ENCODE results near the gene LCMT1. TPM values are rescaled to one million over a fixed set of nuclear protein-coding genes. Genes with fewer than 3 reads are reported as not detected.

Gene LCMT1
- total RNA-seq, 1 experiment from 2014 or later, result 67.1 TPM

GRCh38 chr16:25107466-25107792 is 4.1 kb upstream of the LCMT1 start:
- Histone ChIP-seq H3K9me2 (ENCODE audit: insufficient read depth) (no peaks in the 10 kb centered on the region), H3K79me2 (ENCODE audit: low read depth) (peaks cover 16% of the 10 kb centered on the region), H3K27ac (peak overlapping the region; percentile 55), H3F3A (ENCODE audit: insufficient read depth, low read depth) (peaks cover 23% of the 10 kb centered on the region; the same call in 1 of the 2 replicates), H3K27me3 (ENCODE audit: insufficient read depth, low read depth) (no peaks in the 10 kb centered on the region), H3K4me1 (replicated peaks; ENCODE audit: insufficient read depth) (peaks cover 29% of the 10 kb centered on the region), H4K20me1 (ENCODE audit: insufficient read depth) (no peaks in the 10 kb centered on the region), H3K36me3 (ENCODE audit: low read depth) (no peaks in the 10 kb centered on the region), H3K4me2 (peak overlapping the region; percentile 83), H3K9me3 (ENCODE audit: insufficient read depth, low read depth) (no peaks in the 10 kb centered on the region), H3K4me3 (peak overlapping the region; percentile 91), H2AFZ (peak overlapping the region; percentile 81)
- ChIA-PET CTCF (no interaction called here), POLR2A (ENCODE audit: unreplicated experiment) (interaction anchor here (0.6 to 0.7 kb wide), 3 partner anchors 11 to 435 kb away, joined by 4 to 8 read pairs (median 6); no protein-coding TSS in a partner anchor)
- TF ChIP-seq, protein P1, sequence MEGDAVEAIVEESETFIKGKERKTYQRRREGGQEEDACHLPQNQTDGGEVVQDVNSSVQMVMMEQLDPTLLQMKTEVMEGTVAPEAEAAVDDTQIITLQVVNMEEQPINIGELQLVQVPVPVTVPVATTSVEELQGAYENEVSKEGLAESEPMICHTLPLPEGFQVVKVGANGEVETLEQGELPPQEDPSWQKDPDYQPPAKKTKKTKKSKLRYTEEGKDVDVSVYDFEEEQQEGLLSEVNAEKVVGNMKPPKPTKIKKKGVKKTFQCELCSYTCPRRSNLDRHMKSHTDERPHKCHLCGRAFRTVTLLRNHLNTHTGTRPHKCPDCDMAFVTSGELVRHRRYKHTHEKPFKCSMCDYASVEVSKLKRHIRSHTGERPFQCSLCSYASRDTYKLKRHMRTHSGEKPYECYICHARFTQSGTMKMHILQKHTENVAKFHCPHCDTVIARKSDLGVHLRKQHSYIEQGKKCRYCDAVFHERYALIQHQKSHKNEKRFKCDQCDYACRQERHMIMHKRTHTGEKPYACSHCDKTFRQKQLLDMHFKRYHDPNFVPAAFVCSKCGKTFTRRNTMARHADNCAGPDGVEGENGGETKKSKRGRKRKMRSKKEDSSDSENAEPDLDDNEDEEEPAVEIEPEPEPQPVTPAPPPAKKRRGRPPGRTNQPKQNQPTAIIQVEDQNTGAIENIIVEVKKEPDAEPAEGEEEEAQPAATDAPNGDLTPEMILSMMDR (conservative IDR thresholded peaks at IDR 0.05), result no peak
- no peak for TF ChIP-seq EZH2 (IDR thresholded peaks at IDR 0.05; ENCODE audit: low read depth)
- intact Hi-C loops (cut with micrococcal nuclease; ENCODE audit: unreplicated experiment), result loop anchor here (2.0 to 5.0 kb wide), 2 partner anchors 41 to 120 kb away; no protein-coding TSS in a partner anchor
- no peak for DNase-seq
- BruUV-seq (replicated peaks), result TSS peak; percentile 81

GRCh38 chr16:25108054-25108453 is 3.5 kb upstream of the LCMT1 start:
- no peak overlapping the region for H3K4me3 ChIP-seq
- intact Hi-C loops (cut with micrococcal nuclease; ENCODE audit: unreplicated experiment), result loop anchor here (5.0 kb wide), 1 partner anchor 121 kb away; no protein-coding TSS in a partner anchor
- no peaks in the 10 kb centered on the region for H3K9me2 ChIP-seq (ENCODE audit: insufficient read depth)
- BruUV-seq (replicated peaks), result no TSS peak
- H3K36me3 ChIP-seq (ENCODE audit: low read depth), result no peaks in the 10 kb centered on the region
- DNase-seq, result peak in 1 of 2 experiments; percentile 12
- H3K4me2 ChIP-seq, result peak overlapping the region; percentile 83
- ChIA-PET CTCF (no interaction called here), POLR2A (ENCODE audit: unreplicated experiment) (interaction anchor here (0.6 kb wide), 2 partner anchors 59 to 75 kb away, joined by 3 to 6 read pairs; no protein-coding TSS in a partner anchor)
- H3F3A ChIP-seq (ENCODE audit: insufficient read depth, low read depth), result peaks cover 23% of the 10 kb centered on the region; the same call in 1 of the 2 replicates
- H3K27me3 ChIP-seq (ENCODE audit: insufficient read depth, low read depth), result no peaks in the 10 kb centered on the region
- peaks cover 35% of the 10 kb centered on the region for H3K4me1 ChIP-seq (replicated peaks; ENCODE audit: insufficient read depth)
- TF ChIP-seq EZH2 (IDR thresholded peaks at IDR 0.05; ENCODE audit: low read depth), result no peak
- TF ChIP-seq, protein P1 (conservative IDR thresholded peaks at IDR 0.05), result no peak
- no peaks in the 10 kb centered on the region for H4K20me1 ChIP-seq (ENCODE audit: insufficient read depth)
- peaks cover 22% of the 10 kb centered on the region for H3K79me2 ChIP-seq (ENCODE audit: low read depth)
- no peak overlapping the region for H2AFZ ChIP-seq
- H3K9me3 ChIP-seq (ENCODE audit: insufficient read depth, low read depth), result no peaks in the 10 kb centered on the region
- H3K27ac ChIP-seq, result no peak overlapping the region

DNA sequence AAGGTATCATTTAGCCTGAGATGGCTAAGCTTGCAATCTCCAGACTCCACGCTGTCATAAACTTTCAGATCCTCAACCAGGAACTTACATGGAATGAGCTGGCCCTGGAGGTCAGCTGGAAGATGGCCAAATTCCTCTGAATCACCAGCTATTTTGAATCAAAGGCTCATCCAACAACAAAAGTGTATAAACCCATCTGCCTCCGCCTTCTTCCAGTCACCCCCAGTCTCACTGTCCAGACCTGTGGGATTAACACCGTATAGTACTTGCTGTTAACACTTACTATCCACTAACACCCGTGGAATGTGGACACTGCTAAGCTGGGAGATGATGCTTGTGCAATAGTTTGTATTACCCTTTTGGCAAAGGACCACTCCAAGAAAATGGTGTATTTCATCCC is 1.9 kb upstream of the LCMT1 start:
- BruUV-seq (replicated peaks), result no TSS peak
- H3K4me3 ChIP-seq, result no peak overlapping the region

More for the DNA sequence above, 1.9 kb upstream of the LCMT1 start:
- ChIA-PET POLR2A (ENCODE audit: unreplicated experiment) (interaction anchor here (0.5 to 1.1 kb wide), 6 partner anchors 43 to 77 kb away, joined by 3 to 7 read pairs (median 4); no protein-coding TSS in a partner anchor), CTCF (interaction anchor here (0.6 to 1.9 kb wide), 3 partner anchors 53 to 204 kb away, joined by 3 to 7 read pairs (median 4); no protein-coding TSS in a partner anchor)
- Histone ChIP-seq H3K36me3 (ENCODE audit: low read depth) (no peaks in the 10 kb centered on the region), H3K27ac (peak overlapping the region; percentile 55), H3K9me2 (ENCODE audit: insufficient read depth) (no peaks in the 10 kb centered on the region), H3K27me3 (ENCODE audit: insufficient read depth, low read depth) (no peaks in the 10 kb centered on the region), H3K4me1 (replicated peaks; ENCODE audit: insufficient read depth) (peaks cover 36% of the 10 kb centered on the region), H2AFZ (no peak overlapping the region), H3K79me2 (ENCODE audit: low read depth) (peaks cover 32% of the 10 kb centered on the region), H3F3A (ENCODE audit: insufficient read depth, low read depth) (peaks cover 23% of the 10 kb centered on the region; the same call in 1 of the 2 replicates), H3K9me3 (ENCODE audit: insufficient read depth, low read depth) (no peaks in the 10 kb centered on the region), H4K20me1 (ENCODE audit: insufficient read depth) (no peaks in the 10 kb centered on the region), H3K4me2 (peak overlapping the region; percentile 77)
- no peak for TF ChIP-seq EZH2 (IDR thresholded peaks at IDR 0.05; ENCODE audit: low read depth)
- TF ChIP-seq, protein P1 (conservative IDR thresholded peaks at IDR 0.05), result no peak
- peak; percentile 72 to 90 for DNase-seq
- intact Hi-C loops (cut with micrococcal nuclease; ENCODE audit: unreplicated experiment), result loop anchor here (5.0 kb wide), 1 partner anchor 122 kb away; no protein-coding TSS in a partner anchor

Measured in PC-9 (cell line).